ENCODE measurements around the gene IQCE.
A peak's percentile ranks its signal among the peaks of the same experiment; 100 is the strongest.
"Not testable (repeated sequence)": the region's sequence is repeated elsewhere in the genome, so short reads cannot be mapped to it uniquely, and the experiment has no call there.

Gene IQCE

GRCh38 chr7:2555121-2556052 is 3.4 kb upstream of the IQCE start, which contains the start of gene BRAT1:
BRAT1 (minus strand) TSS chr7:2555524; CDS start chr7:2554431, 1,093 bp downstream.
- DNase-seq = peak; percentile 97

- no peak for DNase-seq
These were observed 638 bp downstream of the IQCE start for GRCh38 chr7:2559283-2559950.

- not testable (repeated sequence) for DNase-seq
These were observed 5.2 kb downstream of the IQCE start for GRCh38 chr7:2563955-2564354.

- DNase-seq = no peak
These were observed 6.3 kb downstream of the IQCE start for GRCh38 chr7:2564970-2565540.

- no peak for DNase-seq
These were observed 7.6 kb downstream of the IQCE start for GRCh38 chr7:2566348-2566889.

GRCh38 chr7:2566890-2567678 is 8.3 kb downstream of the IQCE start:
- DNase-seq = peak; percentile 66

GRCh38 chr7:2567679-2568278 is 9.0 kb downstream of the IQCE start:
- peak; percentile 49 for DNase-seq

GRCh38 chr7:2568521-2569223 is 9.9 kb downstream of the IQCE start:
- DNase-seq = no peak

- no peak for DNase-seq
These were observed 10.6 kb downstream of the IQCE start for GRCh38 chr7:2569421-2569820.

GRCh38 chr7:2570021-2570420 is 11.2 kb downstream of the IQCE start:
- DNase-seq = no peak

GRCh38 chr7:2571409-2571808 is 12.6 kb downstream of the IQCE start:
- no peak for DNase-seq

- no peak for DNase-seq
These were observed 13.5 kb downstream of the IQCE start for GRCh38 chr7:2572101-2572842.

- no peak for DNase-seq
These were observed 15.0 kb downstream of the IQCE start for GRCh38 chr7:2573761-2574160.

- no peak for DNase-seq
These were observed 16.4 kb downstream of the IQCE start for GRCh38 chr7:2575046-2575732.

- DNase-seq = no peak
These were observed 17.1 kb downstream of the IQCE start for GRCh38 chr7:2575733-2576340.

GRCh38 chr7:2576742-2577491 is 18.1 kb downstream of the IQCE start:
- no peak for DNase-seq

GRCh38 chr7:2577914-2578680 is 19.3 kb downstream of the IQCE start:
- no peak for DNase-seq

GRCh38 chr7:2580636-2581035 is 21.9 kb downstream of the IQCE start:
- DNase-seq = no peak

All from right hindlimb (tissue), 1 donor.